A549 treated with Hydrocortisone at 1 μM for 4 hours (cell line): ENCODE data around the gene ADARB2. TPM values are rescaled to one million over a fixed set of nuclear protein-coding genes. Genes with fewer than 3 reads are reported as not detected.

Experiments used
- total RNA-seq: library from RNA; stranded (reverse); fragments of 200-300 nt; extraction: Qiagen RNA extraction; gene quantifications from 5 replicates; pipeline ENCODE4 v1.2.3, GENCODE V29; 2022

The ADARB2 gene
- total RNA-seq, result not detected in 5 replicates

DNA sequence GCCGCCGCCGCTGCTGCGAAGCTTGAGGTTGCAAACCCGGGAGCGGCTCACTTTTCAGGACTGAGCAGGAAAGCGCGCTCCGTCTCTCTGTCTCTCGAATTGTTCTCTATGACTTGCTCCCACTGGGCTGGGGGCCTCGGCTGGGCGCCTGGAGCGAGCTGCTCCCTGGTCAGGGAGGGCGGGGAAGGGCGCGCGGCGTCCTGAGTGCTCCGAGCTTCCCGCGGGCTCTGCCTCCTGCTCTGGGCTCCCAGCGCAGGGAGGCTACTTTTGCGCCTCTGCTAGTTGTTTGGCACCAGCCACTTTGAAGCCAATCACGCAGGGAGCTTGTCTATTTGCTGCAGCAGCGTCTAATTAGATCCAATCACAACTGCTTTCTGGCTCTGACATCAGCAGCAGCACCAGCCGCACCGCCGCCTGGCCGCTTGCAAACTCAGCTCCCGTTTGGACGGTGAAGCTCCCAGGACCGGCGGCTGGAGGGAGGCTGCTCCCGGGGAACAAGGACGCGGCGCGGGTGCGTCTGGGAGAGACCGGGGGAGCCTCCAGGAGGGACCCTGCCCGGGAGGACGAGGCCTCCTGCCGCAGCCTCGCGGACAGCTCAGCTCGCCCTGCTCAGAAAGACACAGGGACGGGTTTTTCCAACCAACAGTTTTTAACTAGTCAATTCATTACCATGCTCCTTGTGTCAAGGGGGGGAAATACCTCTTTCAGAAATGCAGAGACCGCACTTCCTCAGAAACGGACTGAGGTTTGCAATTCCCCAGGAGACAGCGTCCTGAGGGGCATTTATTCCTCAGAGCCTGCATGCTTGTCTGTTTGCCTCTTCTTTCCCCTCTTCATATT, at the start of gene ADARB2:
Gene ADARB2 (minus strand): TSS at position 304 of the 840 bp plus-strand sequence.

